HG03575 (cell line): ENCODE results near the gene NDUFAF5.
A peak's percentile ranks its signal among the peaks of the same experiment; 100 is the strongest.

Source experiments
- ATAC-seq: cut with Tn5 transposase; IDR thresholded peaks from one replicate; pipeline ENCODE4 v1.9.1; 2021; ENCODE audit not compliant: unreplicated experiment, insufficient number of reproducible peaks, low FRiP score; ENCODE audit errors: extremely low read depth

Gene NDUFAF5

DNA sequence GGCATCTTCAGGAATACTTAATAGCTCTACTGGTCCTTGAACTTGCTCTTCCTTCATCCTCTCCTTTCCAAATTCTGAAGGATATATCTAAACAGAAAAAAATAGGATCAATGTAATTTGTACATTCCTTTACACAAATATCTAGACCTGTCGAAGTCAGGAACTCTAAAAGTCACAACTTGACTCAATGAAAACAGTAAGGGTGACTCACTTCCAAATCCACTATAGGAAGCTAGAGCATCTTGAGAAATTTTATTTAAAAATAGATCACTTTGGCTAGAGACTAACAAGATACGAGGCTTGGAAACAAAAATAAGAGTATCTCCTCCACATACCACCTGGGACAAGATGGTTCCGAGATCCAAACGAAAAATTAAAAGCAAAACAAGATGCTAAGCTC lies 12.3 kb upstream of the NDUFAF5 start:
- ATAC-seq, result no peak

DNA sequence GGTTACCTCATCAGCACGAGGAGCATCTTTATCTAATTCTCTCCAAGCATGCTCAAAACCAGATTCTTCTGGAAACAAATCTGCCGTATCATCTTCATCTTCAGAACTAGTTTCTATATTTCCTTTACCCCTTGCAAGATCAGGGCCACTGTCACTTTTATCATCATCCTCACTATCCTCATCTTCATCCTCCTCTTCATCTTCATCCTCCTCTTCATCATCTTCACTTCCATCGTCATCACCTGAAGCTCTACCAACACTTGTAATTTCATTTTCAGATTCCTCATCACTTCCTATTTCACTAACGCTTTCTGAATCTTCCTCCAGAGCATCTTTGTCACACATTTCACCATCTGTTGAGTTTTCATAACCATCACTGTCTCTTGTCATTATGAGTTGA lies 9.0 kb upstream of the NDUFAF5 start:
- no peak for ATAC-seq

GRCh38 chr20:13777171-13777601 lies 7.6 kb upstream of the NDUFAF5 start:
- ATAC-seq, result no peak

GRCh38 chr20:13778827-13779226 lies 6.0 kb upstream of the NDUFAF5 start:
- peak; percentile 80 for ATAC-seq

- no peak for ATAC-seq
Observed at GRCh38 chr20:13783528-13783927, 1.3 kb upstream of the NDUFAF5 start.

DNA sequence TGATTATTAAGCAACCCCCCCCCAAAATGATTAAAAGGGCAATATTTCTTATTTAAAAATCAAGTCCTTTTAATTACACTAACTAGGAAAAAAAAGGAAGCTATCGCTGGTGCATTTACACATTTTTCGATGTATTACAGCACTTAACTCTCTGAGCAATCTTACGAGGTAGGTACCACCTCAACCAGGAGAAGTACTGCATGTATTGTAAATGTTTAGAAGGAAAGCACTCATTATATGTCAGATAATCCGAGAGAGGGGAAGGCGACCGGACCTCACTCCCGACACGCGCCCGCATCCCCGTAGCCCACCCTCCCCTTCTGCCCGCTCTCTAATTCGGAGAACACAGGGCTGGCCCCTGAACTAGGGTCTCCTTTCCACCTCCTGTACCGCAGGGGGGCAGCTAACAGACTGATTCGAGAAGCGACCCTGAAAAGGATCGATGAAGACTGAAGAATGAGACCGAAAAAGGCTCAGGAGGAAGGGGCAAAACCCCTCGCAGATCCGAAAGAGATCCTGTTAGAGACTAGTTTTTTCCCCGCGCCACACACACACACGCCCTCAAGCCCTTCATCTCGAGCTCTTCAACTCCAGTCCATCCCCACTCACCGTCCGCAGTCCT lies 446 bp upstream of the NDUFAF5 start:
- no peak for ATAC-seq

DNA sequence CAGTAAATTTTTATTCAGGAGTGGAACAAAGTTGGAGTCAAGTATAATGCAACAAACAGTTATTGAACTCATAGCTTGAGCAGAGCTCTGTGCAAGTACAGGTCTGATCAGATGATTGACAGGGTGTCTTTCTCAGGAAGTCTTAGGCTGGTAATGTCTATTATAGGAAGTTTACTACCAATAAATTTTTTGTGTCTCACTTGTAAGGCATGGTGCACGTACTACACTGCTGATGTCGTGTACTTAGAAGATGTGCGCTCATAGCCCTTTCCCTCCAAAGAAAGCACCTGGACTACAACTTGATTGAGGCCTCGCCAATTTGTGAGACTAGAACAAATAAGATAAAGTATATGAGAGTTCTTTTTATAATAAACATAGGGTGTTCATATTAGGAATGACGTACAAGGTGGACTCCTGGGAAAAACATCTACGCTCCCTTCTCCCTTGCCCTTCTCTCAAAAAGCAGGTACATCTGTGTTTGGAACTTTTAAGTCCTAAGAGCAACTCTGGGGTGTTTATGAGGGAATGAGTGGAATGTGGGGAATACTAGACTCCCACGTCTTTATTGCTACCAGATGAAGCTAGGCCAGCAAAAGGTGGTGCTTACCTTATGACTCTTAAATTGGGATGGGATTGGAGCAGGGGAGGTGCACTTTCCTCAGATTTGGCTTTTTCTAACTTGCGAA lies 1.5 kb downstream of the NDUFAF5 start:
- ATAC-seq, result no peak

DNA sequence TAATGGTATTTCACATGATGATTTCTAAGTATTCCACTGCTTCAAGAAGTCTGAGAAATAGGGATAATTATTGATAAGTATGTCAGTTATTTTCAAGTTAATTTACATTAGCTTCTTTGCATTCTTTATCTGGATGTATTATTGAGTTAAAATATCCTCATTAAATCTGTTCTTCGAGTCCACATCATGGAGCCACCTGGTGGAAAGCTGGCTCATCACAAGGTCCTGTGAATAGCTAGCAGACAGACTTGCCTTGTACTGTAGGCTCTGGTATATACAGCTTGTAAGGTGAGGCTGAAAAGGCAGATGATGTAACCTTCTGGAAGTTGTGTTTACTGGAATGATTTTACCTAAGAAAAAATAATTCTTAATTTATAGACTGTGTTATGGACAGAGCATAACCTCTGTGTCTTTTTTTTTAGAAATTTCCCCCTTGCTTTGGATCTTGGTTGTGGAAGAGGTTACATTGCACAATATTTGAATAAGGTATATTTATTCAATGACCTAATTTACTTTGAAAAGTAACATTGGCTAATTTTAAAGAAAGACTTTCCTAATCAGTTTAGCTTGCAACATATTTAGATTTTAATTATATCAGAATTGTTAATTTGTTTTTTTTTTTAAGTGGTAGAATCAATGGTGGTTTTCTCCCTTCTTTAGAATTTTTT lies 3.5 kb downstream of the NDUFAF5 start:
- ATAC-seq, result no peak

GRCh38 chr20:13790708-13791107 lies 5.9 kb downstream of the NDUFAF5 start:
- ATAC-seq, result no peak

- no peak for ATAC-seq
Observed at GRCh38 chr20:13791540-13792459, 7.0 kb downstream of the NDUFAF5 start.

- no peak for ATAC-seq
Observed at GRCh38 chr20:13793001-13793400, 8.2 kb downstream of the NDUFAF5 start.

DNA sequence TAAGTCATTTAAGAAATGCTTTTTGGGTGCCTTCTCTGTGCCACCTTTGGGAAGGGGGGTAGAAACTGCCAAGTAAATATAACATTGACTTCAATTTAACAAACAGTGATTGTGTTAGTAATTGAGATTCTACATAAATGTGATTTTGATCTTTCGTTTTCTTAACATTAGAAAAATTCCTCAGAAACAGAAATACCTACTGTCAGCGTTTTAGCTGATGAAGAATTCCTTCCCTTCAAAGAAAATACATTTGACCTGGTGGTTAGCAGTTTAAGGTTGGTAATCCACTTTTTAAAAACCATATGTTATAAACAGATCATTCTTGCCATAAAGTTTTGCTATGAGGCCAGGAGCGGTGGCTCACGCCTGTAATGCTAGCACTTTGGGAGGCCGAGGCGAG lies 9.8 kb downstream of the NDUFAF5 start:
- ATAC-seq, result no peak

GRCh38 chr20:13799040-13799439 lies 14.2 kb downstream of the NDUFAF5 start:
- no peak for ATAC-seq

DNA sequence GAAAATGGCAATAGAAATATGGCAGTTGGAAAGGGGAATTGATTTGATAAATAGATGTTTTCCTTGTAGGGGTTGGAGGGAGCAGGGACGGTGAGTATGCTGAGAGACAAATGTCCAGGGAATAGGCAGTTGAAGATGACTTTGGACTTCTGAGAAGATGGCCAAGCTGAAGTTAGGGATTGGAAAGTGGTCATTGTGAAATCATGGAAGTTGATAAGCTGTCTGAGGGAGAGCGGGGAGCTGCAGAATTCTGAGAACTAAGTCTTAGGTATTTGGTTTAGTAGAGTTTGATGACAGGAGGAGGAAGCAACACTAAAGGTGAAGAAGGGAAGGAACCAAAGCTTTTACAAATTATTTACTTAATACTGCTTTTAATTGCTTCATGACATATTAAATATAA lies 15.1 kb downstream of the NDUFAF5 start:
- ATAC-seq, result no peak

DNA sequence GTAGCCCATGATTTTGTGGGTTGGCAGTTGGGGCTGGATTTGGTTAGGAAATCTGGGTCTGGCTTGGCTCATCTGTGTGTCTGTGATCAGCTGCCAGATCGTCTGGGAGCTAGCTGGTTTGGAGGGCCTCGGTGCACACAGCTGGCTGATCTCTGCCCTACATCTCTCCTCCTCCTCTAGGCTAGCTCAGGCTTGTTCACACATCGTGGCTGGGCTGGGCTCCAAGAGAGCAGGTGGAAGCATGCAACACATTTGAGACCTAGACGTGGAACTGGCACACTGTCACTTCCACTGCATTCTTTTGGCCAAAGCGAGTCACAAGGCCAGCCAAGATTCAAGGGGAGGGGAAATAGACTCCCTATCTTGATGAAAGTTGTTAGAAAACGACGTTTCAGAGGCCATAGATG lies 15.9 kb downstream of the NDUFAF5 start:
- ATAC-seq, result no peak

DNA sequence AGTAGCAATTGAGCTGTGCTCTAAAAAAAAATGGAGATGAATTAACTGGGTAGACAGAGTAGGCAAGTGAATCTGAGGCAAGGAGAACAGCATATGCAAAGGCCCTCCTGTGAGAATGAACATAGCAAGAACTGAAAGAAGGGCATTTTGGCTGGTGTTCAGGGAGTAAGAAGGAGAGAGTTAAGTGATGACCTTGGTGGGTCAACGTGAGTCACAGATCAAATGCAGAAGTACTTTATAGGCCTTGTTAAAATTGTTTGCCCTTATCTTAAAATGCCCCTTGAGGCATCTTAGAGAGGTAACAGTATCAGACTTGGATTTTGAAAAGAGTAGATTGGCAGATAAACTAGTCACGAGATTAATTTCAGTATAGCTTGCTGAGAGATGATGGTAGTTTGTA lies 24.5 kb downstream of the NDUFAF5 start:
- no peak for ATAC-seq

- no peak for ATAC-seq
Observed at GRCh38 chr20:13809855-13810254, 25.0 kb downstream of the NDUFAF5 start.

GRCh38 chr20:13810446-13810845 lies 25.6 kb downstream of the NDUFAF5 start:
- ATAC-seq, result no peak

DNA sequence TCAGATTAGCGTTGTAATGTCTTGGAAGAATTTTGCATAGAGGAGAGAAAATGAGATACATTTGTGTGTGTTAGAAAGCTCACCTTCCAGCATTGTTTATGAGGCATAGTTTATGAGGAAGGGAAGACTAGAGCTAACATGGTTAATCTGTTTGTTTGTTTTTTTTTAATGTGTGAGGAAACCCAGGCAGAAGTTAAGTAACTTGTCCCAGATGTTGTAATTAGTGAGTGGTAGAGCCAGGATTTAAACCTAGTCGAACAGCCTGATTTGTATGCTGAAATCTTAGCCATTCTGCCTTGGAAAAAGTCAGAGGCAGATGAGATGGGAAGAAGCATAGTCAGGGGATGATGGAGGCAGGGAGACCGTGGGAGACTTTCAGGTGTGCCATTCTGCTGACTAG lies 29.1 kb downstream of the NDUFAF5 start:
- no peak for ATAC-seq
